GM13977 (cell line): ENCODE data around the gene CUX1.
A peak's percentile ranks its signal among the peaks of the same experiment; 100 is the strongest.
"Not testable (repeated sequence)": the region's sequence is repeated elsewhere in the genome, so short reads cannot be mapped to it uniquely, and the experiment has no call there.

Experiments used
- DNase-seq: peaks from one replicate; pipeline ENCODE4 v3.0.0; 2012; ENCODE audit warnings: low spot score
- CTCF ChIP-seq: IDR thresholded peaks from 2 replicates; pipeline ENCODE4 v1.5.1; 2012; ENCODE audit warnings: mild to moderate bottlenecking, control low read depth; ENCODE audit not compliant: insufficient read depth; ENCODE audit errors: extremely low read depth, missing control alignments
- in situ Hi-C: fragments of 300-500 bp; cut with MboI; formaldehyde crosslinking; loops from one replicate; pipeline ENCODE4 v1.12.0; 2022; ENCODE audit warnings: low sequenced_read_pairs, low pct_unique_long_range_greater_than_20kb, mixed read lengths, inconsistent platforms; ENCODE audit not compliant: unreplicated experiment

Gene CUX1

DNA sequence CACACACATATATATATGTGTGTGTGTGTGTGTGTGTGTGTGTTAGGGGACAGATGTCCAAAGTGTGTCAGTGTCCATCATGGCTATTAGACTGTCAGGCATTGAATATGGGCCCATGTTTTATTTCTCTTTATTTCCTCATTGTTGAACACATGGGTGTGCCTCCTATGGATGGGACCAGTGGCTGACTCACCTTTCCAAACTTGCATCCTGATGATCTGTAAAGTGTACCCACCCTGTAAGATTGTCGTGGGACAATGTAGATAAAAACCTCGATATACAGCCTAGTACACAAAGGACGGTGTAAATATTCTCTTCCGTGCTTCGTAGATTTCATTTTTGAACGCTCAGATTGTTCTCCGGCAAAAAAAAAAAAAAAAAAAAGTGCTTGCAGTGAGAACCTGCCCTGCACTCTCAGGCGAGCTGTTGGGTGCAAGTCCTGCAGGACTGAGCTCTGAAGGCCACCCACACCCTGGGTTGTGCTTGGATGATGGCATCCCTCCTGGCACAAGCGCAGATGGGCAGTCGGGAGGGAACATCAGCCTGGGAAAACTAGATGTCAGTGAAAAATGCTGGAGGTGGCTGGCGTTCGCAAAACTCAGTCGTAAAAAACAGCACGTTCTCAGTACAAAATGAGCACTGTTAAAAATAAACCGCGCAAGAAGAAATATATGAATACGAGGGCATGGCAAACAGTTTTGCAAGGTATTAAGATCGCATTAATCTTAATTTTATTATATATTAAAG, 166.9 kb downstream of the CUX1 start:
- in situ Hi-C loops = no loop called here
- no peak for TF ChIP-seq CTCF
- DNase-seq = no peak

- TF ChIP-seq CTCF = no peak
- in situ Hi-C loops = no loop called here
- DNase-seq = peak; percentile 59
Observed at GRCh38 chr7:101985057-101985902, 167.9 kb downstream of the CUX1 start.

DNA sequence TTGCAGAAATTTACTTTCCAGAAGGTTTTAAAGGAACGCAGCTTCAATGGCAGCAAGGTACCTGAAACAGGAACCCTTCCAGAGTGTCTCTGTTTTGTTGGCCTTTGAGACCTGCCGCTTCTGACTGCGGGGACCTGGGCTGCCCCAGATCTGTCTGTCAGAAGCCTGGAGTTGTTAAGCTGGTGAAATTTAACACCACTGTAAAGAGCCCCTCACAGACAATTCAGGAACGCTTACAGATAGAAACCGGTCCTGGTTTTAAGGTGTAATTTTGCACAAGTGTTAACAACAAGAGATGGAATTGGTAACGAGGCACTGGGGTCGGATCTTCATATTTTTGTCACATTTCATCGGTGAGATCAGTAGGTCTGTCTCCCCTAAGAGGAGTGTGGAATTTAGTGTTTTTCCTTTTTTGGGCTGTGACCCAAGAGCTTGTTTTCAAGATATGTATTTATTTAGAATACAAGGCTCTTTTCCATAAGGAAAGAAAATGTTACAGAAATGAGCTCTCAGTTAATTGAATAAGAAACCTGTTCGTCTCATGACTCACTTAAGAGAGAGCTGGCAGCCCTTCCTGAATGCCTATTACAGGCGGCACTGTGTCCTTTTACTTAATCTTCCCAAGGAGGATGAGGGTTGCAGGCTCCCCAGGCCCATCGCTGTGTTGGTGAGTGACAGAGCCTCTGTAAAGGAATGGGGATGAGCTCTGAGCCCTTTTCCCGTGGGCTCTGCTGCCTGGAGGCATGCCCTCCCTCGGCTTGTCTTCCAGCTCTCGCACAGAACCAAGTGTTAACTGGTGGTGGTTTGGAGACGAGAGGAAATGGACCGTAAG, 168.7 kb downstream of the CUX1 start:
- DNase-seq = no peak

DNA sequence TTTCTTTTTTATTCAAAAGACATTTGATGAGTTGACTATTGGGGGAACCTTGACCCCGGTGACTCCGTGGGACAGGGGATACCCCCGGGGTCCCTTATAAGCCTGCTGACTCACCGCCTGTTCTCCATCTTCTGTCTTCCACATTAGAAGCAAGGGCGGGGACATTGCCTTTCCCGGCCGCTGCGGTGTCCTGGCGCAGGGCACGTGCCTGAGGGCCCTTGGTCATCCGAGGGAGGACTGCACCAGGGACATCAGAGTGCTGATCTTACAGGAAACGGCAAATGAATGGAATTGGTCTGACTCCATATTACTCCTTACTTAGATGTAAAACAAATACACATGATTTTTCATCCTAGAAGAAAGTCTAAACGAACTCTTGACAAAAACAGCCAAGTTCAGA, 170.1 kb downstream of the CUX1 start:
- TF ChIP-seq CTCF = no peak
- in situ Hi-C loops = no loop called here
- no peak for DNase-seq

More for the DNA sequence above, 168.7 kb downstream of the CUX1 start:
- no peak for TF ChIP-seq CTCF
- in situ Hi-C loops = no loop called here

- DNase-seq, in situ Hi-C loops: not testable (repeated sequence)
Observed at GRCh38 chr7:101988060-101988459, 170.6 kb downstream of the CUX1 start.

- in situ Hi-C loops = no loop called here
Observed at GRCh38 chr7:101988513-101988912, 171.1 kb downstream of the CUX1 start.

More at GRCh38 chr7:101988513-101988912, 171.1 kb downstream of the CUX1 start:
- TF ChIP-seq CTCF = no peak
- DNase-seq = no peak
